ENCODE results near the gene ADAM22. TPM values are rescaled to one million over a fixed set of nuclear protein-coding genes. Genes with fewer than 3 reads are reported as not detected.

The ADAM22 gene
- total RNA-seq, 4 donors from 2014 or later: 3.6 to 8.6 (median 5.1) TPM

GRCh38 chr7:88003581-88003980, 69.5 kb downstream of the ADAM22 start:
- no peak for TF ChIP-seq EP300 (IDR thresholded peaks at IDR 0.05)
- TF ChIP-seq CTCF (IDR thresholded peaks at IDR 0.05): no peak
- no peak for TF ChIP-seq POLR2A (IDR thresholded peaks at IDR 0.05)
- DNase-seq (ENCODE audit: low spot score in 2 of 2): no peak
- H3K27me3 ChIP-seq: no peaks in the 10 kb centered on the region
- no peak overlapping the region for H3K27ac ChIP-seq
- no peaks in the 10 kb centered on the region for H3K36me3 ChIP-seq
- no peaks in the 10 kb centered on the region for H3K9me3 ChIP-seq
- H3K4me1 ChIP-seq: peaks cover 0 to 7% (median 0%) of the 10 kb centered on the region in 4 donors
- no peak overlapping the region for H3K4me3 ChIP-seq
- 70 to 77% methylated on average over 3 of the region's 3 CpGs for WGBS, 2 donors

- no peak for TF ChIP-seq CTCF (IDR thresholded peaks at IDR 0.05)
- TF ChIP-seq POLR2A (IDR thresholded peaks at IDR 0.05): no peak
- Histone ChIP-seq H3K4me3 (no peak overlapping the region), H3K36me3 (no peaks in the 10 kb centered on the region), H3K4me1 (peaks cover 0 to 7% (median 0%) of the 10 kb centered on the region in 4 donors), H3K27ac (no peak overlapping the region), H3K9me3 (no peaks in the 10 kb centered on the region), H3K27me3 (no peaks in the 10 kb centered on the region)
- no peak for DNase-seq (ENCODE audit: low spot score in 2 of 2)
Observed at GRCh38 chr7:88005191-88005590, 71.1 kb downstream of the ADAM22 start.

GRCh38 chr7:88009651-88010050, 75.6 kb downstream of the ADAM22 start:
- no peak for TF ChIP-seq EP300 (IDR thresholded peaks at IDR 0.05)
- no peak for TF ChIP-seq POLR2A (IDR thresholded peaks at IDR 0.05)
- no peak overlapping the region for H3K4me3 ChIP-seq
- 65 to 79% methylated on average over 3 of the region's 3 CpGs for WGBS, 2 donors
- no peaks in the 10 kb centered on the region for H3K36me3 ChIP-seq
- H3K9me3 ChIP-seq: no peaks in the 10 kb centered on the region
- H3K27ac ChIP-seq: no peak overlapping the region
- H3K27me3 ChIP-seq: no peaks in the 10 kb centered on the region
- no peaks in the 10 kb centered on the region for H3K4me1 ChIP-seq
- DNase-seq (ENCODE audit: low spot score in 2 of 2): no peak

GRCh38 chr7:88012086-88012485, 78.0 kb downstream of the ADAM22 start:
- Histone ChIP-seq H3K27me3 (no peaks in the 10 kb centered on the region), H3K36me3 (no peaks in the 10 kb centered on the region), H3K27ac (no peak overlapping the region), H3K9me3 (no peaks in the 10 kb centered on the region), H3K4me1 (no peaks in the 10 kb centered on the region), H3K4me3 (no peak overlapping the region)
- TF ChIP-seq CTCF (IDR thresholded peaks at IDR 0.05) (no peak), POLR2A (IDR thresholded peaks at IDR 0.05) (no peak), EP300 (IDR thresholded peaks at IDR 0.05) (no peak)
- no peak for DNase-seq (ENCODE audit: low spot score in 2 of 2)

GRCh38 chr7:88013981-88014380, 79.9 kb downstream of the ADAM22 start:
- H3K4me3 ChIP-seq: no peak overlapping the region
- 71 to 74% methylated on average over 3 of the region's 3 CpGs for WGBS, 2 donors
- no peak for TF ChIP-seq EP300 (IDR thresholded peaks at IDR 0.05)
- no peak for TF ChIP-seq POLR2A (IDR thresholded peaks at IDR 0.05)
- TF ChIP-seq CTCF (IDR thresholded peaks at IDR 0.05): no peak

GRCh38 chr7:88014581-88014980, 80.5 kb downstream of the ADAM22 start:
- 83 to 88% methylated on average over 2 of the region's 2 CpGs for WGBS, 2 donors
- Histone ChIP-seq H3K4me3 (no peak overlapping the region), H3K36me3 (no peaks in the 10 kb centered on the region), H3K27ac (no peak overlapping the region), H3K27me3 (no peaks in the 10 kb centered on the region), H3K9me3 (no peaks in the 10 kb centered on the region), H3K4me1 (no peaks in the 10 kb centered on the region)
- DNase-seq (ENCODE audit: low spot score in 2 of 2): no peak
- TF ChIP-seq EP300 (IDR thresholded peaks at IDR 0.05) (no peak), CTCF (IDR thresholded peaks at IDR 0.05) (no peak), POLR2A (IDR thresholded peaks at IDR 0.05) (no peak)

More at GRCh38 chr7:88013981-88014380, 79.9 kb downstream of the ADAM22 start:
- Histone ChIP-seq H3K4me1 (no peaks in the 10 kb centered on the region), H3K27ac (no peak overlapping the region), H3K27me3 (no peaks in the 10 kb centered on the region), H3K36me3 (no peaks in the 10 kb centered on the region), H3K9me3 (no peaks in the 10 kb centered on the region)
- no peak for DNase-seq (ENCODE audit: low spot score in 2 of 2)
